LNCaP clone FGC (cell line): ENCODE measurements around the gene TRPM2.

ENCODE experiments used
- DNase-seq: peaks from one replicate; pipeline ENCODE4 v3.0.0-alpha.2; 2011; ENCODE audit warnings: low read depth
- H3K4me3 ChIP-seq: 2 replicates; pipeline ENCODE4 v1.5.1; 2011; ENCODE audit warnings: mild to moderate bottlenecking, low read depth, low read length, control low read depth
- TF ChIP-seq, protein P1 (sequence below): IDR thresholded peaks from 2 replicates; pipeline ENCODE4 v1.5.1; 2012; ENCODE audit warnings: mild to moderate bottlenecking; ENCODE audit not compliant: control insufficient read depth, insufficient read depth; ENCODE audit errors: extremely low read depth

TRPM2 gene

DNA sequence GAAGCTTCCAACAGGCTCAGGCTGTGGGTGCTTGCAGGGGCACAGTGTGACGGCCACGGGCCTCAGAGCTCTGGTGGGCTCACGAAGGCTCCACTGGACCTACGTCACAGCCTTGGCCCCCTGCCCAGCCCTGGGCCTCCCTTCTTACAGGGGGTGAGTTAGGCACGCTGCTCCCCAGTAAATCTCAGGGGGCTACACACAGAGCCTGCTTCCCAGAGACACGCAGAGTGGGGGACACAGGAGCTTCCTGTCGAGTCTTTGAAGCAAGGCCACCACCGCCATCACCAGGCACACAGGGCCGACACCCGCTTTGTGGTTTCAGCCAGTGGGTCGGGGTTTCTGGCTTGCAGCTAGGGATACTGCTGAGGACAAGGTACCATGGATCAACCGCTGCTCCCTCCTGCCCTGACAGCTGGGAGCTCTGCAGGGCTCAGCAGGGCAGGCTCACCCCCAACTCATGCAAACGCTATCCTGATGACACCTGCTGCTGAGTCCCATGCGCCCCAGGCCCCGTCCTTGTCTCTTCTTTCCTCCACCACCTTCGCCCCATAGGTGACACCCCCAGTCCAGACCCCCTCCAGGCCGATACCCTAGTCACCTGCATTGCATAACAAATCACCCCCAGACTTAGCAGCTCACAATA lies 8.8 kb upstream of the TRPM2 start:
- TF ChIP-seq, protein P1, sequence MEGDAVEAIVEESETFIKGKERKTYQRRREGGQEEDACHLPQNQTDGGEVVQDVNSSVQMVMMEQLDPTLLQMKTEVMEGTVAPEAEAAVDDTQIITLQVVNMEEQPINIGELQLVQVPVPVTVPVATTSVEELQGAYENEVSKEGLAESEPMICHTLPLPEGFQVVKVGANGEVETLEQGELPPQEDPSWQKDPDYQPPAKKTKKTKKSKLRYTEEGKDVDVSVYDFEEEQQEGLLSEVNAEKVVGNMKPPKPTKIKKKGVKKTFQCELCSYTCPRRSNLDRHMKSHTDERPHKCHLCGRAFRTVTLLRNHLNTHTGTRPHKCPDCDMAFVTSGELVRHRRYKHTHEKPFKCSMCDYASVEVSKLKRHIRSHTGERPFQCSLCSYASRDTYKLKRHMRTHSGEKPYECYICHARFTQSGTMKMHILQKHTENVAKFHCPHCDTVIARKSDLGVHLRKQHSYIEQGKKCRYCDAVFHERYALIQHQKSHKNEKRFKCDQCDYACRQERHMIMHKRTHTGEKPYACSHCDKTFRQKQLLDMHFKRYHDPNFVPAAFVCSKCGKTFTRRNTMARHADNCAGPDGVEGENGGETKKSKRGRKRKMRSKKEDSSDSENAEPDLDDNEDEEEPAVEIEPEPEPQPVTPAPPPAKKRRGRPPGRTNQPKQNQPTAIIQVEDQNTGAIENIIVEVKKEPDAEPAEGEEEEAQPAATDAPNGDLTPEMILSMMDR: no peak
- no peak for DNase-seq
- no peak overlapping the region for H3K4me3 ChIP-seq

DNA sequence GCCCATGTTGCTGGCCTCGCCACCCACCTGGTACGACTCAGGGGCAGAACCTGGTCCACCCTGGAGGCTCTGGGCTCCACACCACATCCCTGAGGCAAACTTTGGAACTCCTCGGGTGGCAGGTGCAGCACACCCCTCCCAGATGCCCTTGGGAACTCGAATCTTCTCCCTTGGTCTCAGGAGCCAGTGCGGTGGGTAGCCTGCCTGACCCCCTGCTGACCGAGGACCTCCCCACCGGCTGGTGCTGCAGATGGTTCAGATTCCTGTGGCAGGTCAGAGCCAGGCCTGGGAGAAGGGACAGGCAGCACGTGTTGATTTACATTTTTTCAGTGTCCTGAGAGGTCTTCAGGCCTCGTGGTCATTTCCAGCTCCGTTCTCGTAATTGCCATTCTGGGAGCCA lies 7.9 kb upstream of the TRPM2 start:
- no peak for DNase-seq
- TF ChIP-seq, protein P1: no peak
- H3K4me3 ChIP-seq: no peak overlapping the region

DNA sequence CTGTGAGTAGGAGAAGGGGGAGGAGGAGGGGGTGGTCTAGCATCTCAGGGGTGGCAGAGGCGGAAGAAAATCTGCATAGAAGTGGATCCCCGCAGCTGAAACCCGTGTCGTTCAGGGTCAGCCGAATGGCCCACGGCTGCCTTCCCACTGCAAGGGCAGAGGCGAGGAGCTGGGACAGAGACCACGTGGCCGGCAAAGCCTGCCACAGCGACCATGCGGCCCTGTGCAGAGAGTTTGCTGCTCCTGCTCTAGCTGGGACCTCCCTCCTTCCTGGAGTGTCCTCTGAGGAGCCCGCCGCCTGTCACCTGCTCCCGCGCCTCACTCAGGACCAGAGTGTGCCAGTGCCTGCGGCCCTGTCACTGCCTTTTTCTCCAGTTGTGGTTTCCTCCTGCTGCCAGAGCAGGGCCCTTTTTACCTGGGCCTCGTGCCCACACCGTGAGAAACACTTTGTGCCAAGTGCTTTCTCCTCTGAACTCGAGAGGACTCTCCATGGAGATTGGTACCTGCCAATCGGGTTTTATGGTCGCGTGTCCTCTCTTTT lies 5.4 kb upstream of the TRPM2 start:
- DNase-seq: peak; percentile 84
- TF ChIP-seq, protein P1: no peak

DNA sequence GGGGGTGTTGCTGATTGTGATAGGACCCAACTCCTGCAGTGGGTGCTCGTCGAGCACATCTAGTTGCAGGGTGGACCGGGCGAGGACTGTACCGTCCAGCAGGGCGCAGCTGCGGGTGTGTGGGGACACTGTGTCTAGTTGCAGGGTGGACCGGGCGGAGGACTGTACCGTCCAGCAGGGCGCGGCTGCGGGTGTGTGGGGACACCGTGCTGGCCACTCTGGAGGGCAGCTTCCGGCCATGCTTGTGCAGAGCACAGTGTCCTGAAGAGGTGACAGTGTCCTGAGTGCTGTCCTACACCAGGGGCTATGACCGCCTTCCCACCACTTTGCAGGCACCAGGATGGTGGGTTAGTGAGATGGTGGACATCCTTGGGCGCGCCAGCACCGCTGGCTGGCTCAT lies 4.6 kb upstream of the TRPM2 start:
- H3K4me3 ChIP-seq: no peak overlapping the region
- TF ChIP-seq, protein P1: no peak

More for the DNA sequence above, 5.4 kb upstream of the TRPM2 start:
- H3K4me3 ChIP-seq: no peak overlapping the region

DNA sequence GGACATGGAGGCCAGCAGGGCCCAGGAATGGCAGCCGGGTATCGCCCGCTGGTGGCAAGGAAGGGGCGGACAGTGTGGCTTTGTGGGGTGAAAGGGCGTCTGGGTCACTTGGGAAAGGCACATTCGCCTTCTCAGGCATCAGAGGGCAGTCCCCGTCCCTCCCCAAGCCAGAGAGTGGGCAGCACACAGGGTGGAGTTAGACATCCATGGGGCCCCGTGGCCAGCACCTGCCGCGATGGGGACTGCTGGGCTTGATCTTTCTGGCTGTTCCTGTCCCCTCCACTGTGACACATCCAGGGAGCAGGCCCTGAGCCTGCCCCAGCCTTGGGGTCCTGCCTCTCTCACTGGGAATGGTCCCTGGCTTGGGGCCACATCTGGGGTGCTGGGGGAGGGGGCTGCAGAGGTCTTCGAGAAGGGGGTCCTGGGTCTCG lies 4.0 kb upstream of the TRPM2 start:
- no peak for DNase-seq
- TF ChIP-seq, protein P1: no peak
- H3K4me3 ChIP-seq: no peak overlapping the region

More for the DNA sequence above, 4.6 kb upstream of the TRPM2 start:
- no peak for DNase-seq

DNA sequence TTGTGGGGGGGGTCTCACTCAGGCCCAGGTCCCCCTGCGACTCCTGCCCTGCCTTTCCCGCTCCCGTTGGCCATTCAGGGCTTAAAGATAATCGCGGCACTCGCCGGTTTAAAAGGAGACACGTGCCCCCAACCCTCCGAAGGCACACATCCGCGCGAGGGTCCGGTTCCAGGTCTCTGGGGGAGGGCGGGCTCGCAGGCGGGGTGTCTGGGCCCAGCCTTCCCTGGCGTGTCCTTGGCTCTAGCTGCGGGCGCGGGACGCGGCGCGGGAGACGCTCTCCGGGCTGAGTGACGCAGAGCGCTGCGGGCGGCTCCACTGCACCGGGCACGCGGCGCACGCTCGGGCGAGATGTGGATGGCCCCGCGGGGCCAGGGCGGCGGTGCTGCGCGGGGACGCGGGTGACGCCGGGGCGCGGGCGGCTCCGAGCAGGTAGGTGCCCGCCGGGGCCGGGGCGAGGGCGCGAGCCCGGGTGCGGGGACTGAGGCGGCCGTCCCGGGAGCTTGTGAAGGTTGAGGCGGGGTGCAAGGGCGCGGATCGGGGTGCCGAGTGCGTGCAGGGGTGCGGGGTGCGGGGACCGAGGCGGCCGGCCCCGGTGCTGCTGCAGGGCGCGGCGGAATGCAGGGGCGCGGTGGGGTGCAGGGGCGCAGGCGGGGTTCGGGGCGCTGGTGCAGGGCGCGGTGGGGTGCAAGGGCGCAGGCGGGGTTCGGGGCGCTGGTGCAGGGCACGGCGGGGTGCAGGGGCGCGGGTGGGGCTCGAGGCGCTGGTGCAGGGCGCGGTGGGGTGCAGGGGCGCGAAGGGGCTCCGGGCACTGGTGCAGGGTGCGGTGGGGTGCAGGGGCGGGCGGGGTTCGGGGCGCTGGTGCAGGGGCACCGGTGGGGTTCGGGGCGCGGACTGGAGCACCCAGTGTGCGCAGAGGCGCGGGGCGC lies 3.3 kb upstream of the TRPM2 start:
- DNase-seq: no peak
- TF ChIP-seq, protein P1: no peak
- no peak overlapping the region for H3K4me3 ChIP-seq
